ENCODE measurements around the gene CXCL10.

GRCh38 chr4:75973766-75974165 is 49.5 kb downstream of the CXCL10 start:
- no peak for TF ChIP-seq CTCF (IDR thresholded peaks at IDR 0.05)
- TF ChIP-seq EZH2phosphoT487 (IDR thresholded peaks at IDR 0.05) = no peak
- TF ChIP-seq EZH2 (IDR thresholded peaks at IDR 0.05) = no peak

Measured in neural progenitor cell (in vitro differentiated cells).